Hematopoietic multipotent progenitor cell treated with erythropoietin and hydrocortisone succinate and interleukin-3 and kit ligand, for 15 days (in vitro differentiated cells): Measurements from ENCODE around the gene HACD2.

Source experiments
- DNase-seq: peaks from one replicate; pipeline ENCODE4 v3.0.0-alpha.2; 2015; ENCODE audit warnings: low spot score

Gene HACD2

DNA sequence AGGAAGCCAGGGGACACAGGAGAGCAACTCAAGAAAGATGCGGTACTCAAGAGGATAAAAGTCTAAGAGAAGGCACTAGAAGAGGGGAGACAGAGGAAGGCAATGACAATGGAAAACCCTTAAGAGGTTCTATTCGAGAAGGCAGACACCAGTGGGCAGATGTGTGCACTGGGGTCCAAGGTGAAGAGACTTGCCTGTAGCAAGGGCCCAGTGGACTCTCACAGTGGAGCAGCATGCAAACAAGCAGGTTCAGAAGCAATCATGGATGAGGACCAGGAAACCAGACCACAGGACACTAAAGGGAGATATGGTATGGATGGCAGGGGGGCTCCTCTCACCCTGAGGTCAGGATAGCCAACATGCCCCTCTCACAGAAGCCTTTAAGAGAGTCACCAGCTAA, 138.6 kb downstream of the HACD2 start:
- DNase-seq = no peak

DNA sequence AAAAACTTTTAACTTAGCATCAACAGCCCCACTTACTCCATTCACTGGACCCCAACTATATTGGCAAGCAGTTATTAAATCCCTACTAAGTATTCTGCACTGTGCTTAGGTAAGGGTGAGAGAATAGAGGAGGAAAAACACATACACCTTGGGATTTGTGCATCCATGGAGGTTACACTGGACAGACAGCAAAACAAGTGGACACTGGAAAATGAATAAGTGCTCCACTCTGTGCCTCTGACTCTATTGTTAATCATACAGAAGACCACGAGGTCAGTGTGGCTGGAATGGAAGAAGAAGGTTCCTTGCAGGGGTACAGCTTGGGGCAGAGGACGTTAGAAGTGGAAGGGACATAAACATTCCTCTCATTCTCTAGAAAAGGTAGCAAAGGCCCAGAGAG, 139.2 kb downstream of the HACD2 start:
- DNase-seq = no peak

DNA sequence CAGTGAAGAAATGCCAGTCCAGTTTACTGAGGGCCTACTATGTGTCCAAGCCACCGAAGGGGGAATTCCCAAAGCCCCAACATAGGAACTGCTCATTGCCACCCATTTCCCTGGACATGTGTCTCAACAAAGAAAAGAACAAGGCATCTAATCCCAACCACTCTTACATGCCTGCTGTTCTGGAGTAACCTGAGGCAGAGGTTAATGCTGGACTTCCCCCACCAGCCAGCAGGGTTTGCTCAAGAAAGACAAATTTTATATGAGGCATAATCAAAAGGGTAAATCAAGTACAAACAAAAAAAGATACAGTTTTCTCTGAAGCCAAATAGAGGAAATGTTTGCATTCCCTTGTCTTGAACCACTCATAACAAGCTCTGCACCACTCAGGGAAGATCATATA, 140.1 kb downstream of the HACD2 start:
- no peak for DNase-seq

DNA sequence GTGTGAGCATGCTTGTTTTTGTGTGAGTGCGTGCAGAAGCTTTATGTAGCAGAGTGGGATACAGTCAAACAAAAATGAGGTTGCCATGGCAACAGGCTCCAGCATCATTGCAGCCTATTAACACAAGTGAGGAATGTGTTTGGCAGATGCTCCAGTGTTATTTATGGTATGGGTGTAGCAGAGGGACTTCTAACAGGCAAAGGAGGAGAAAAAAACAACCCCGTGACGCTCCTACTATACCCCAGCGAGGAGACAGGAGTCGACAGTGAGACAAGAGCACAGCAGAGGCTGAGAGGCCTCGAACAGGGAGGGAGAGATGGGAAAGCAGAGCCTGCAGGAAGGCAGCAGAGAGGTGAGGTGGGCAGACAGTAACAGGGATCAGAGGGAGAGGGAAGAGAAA, 140.8 kb downstream of the HACD2 start:
- DNase-seq = no peak

DNA sequence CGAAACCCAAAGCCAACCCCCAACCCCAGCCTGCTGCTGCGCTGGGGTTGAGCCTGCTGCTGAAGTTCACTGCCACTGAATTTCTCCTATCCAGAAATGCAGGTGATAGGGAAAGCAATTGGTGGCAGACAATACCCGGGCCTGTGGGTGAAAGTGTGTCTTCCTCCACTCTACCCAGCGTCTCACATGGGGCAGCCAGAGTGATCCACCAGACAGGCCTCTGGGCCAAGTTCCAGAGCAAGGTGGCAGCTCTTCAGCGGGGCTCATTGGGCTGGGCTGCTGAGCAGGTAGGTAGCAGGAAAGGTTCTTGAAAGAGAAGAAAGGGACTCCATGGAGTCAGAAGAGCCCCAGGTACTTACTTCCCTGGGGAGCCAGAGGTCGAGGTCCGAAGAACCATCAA, 141.9 kb downstream of the HACD2 start:
- no peak for DNase-seq

DNA sequence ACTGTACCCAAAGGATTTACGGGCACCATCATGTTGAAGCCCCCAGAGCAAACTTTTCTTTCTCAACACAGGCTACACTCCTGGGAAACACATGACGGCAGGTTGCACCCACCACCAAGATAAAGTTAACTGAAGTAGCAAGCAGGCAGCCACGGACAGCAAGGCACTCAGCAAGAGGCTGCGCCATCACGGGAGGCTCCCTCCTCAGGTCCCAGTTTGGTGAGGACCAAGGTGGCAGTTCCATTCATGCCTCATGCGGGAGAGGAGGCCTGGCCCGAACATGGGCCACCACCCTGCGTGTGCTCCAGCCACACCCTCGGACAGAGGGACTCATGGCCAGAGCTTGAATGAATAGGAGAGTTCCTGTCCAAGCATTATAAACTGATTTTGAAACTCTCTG, 142.7 kb downstream of the HACD2 start:
- DNase-seq = no peak
